T follicular helper cell (primary cell): Measurements from ENCODE around the gene ADAM8.
"Not testable (repeated sequence)": the region's sequence is repeated elsewhere in the genome, so short reads cannot be mapped to it uniquely, and the experiment has no call there.

Experiments
- DNase-seq: peaks from one replicate; pipeline ENCODE4 v3.0.0-alpha.2; 2020; ENCODE audit warnings: low read depth

Gene ADAM8

DNA sequence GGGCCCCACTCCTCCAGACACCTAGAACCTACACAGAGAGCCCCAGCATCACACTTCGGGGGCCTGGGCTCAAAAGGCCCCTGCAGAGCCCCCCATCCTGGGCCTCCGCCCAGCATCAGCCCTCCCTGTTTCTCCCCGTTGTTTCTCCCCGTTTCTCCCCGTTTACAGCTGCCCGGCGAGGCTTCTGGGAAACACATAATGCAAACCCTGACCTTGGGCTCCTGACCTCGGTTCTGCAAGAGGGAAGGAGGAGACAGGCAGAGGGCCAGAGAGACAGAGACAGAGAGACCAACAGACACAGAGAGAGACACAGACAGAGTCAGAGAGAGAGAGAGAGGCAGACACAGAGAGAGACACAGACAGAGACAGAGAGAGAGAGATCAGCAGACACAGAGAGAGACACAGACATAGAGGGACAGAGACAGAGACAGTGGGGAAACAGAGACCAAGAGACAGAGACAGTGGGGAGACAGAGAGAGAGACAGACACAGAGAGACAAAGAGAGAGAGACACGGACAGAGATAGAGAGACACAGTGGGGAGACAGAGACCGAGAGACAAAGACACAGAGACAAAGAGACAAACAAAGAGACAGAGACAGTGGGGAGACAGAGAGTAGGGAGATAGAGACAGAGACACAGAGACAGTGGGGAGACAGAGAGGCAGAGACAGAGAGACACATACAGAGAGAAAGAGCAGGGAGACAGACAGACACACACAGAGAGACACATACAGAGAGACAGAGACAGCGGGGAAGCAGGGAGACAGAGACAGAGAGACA, 26.5 kb downstream of the ADAM8 start:
- no peak for DNase-seq

DNA sequence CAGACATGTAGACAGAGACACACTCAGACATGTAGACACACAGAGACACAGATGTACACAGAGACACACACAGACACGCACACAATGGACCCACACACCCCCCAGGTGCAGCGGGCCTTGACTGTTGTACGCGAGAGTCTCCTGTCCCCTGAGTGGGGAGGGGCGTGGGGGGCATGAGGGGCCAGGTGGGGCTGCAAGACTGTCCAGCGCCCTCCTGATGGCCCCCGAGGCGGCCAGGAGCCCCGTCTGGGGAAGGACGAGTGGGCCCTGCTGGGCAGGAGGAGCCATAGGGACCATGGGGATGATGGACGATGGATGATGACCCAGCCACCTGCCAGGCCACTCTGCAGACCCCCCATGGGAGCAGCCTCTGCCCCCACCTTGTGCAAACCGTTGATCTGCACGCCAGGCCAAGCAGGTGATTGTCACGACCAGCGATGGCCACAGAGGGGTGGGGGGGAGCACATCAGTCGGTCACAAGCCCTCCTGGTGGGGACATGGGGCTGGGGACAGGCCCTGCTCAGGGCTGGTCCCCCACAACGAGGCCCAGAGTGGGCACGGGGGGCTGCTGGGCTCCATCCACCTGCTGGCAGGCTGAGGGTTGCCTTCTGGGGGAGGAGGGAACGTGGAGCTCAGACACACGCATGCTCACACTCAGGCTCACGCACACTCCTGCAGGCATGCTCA, 27.4 kb downstream of the ADAM8 start:
- DNase-seq: no peak

DNA sequence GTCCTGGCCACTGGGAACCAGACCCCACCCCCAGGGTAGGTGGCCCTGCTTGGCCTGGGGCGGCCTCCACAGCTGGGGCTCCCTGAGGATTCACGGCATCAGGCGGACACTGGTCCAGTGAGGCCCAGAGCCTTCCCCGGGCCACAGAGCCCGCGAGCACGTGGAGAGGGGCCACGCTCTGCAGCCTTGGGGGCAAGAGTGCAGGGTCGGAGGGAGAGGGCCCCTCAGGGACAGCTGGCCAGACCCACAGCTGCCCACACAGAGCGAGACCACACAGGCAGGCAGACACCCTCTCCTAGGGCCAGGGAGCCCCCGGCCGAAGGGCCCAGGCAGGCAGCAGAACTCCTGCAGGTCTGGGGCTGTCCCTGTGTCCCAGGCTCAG, 28.3 kb downstream of the ADAM8 start:
- DNase-seq: no peak

DNA sequence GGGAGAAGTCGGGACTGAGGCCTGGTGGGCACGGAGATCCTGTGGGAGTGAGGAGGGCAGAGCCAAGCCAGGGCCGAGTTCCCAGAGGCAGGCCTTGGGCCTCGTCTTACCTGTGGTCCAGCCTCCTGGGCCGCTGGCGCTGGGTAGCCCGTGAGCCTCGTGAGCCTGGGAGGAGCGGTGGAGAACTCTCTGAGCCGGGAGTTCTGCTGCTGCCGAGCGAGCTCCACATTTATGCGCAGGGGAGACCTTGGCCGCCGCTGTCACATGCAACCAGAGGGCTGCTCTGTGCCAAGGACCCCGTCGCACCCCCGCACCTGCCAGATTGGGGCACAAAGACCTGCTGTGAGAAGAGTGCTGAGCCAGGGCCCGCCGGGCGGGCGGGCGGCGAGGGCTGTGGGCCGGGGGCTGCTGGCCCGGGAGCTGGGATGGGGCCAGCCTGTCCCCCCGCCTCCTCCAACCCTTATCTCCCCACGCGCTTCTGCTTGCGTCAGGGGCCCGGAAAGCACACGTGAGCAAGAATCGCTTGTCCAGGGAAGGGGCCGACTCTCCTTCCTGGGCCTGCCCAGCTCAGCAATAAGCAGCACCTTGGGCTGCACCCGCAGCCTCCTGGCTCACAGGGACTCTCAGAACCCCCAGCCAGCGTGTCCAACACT, 28.9 kb downstream of the ADAM8 start:
- no peak for DNase-seq

DNA sequence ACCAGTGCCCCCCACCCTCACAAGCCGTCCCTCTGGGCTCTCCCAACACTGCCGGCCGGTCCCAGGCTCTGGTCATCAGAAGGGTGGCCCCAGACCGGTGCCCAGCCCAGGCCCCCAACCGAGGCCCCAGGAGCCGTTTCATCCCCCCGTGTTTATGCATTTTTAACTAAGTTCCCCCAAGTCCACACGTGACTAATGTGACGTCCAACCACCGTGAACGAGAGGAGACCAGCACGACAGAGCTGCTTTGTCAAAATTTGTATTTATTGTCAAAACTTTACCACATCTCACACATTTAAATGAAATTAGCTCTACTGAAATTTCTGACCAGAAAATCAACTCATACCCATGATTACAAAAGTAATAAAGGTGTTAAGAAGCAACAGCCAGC, 30.4 kb downstream of the ADAM8 start:
- DNase-seq: no peak

DNA sequence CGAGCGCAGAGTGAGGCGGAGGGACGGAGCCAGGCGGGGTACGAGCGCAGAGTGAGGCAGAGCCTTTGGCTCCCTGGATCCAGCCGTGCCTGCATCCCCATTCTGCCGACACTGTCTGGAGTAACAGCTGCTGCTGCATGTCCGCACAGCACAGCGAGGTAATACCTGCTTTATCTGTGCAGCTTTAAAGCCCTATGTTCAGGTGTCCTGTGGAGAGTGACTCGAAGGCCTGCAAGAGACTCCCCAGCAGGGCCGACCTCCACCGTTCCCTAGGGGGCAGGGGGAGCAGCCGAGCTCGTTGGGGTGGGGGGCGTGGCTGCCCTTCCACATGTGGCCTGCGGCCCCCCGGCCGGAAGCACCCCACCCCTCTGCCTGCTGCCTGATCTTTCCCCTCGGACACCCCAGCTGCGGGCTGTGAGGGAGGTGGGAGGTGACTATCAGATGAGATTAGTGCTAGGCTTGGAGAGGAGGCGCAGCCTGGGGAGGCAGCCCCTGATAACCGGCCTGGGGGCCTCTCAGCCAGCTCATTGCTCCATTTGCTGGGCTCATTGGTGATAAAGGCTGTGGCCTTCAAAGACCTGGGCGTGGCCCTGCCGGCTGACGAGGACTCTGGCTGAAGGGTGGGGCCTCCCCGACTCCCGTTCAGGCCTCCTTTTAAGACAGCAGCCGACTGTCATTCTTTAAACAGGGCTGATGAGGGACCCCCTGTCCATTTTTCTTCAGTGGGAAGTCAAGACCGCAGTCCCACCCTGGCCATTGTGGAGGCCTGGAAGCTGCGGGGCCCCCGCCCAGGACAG, 31.0 kb downstream of the ADAM8 start:
- no peak for DNase-seq

DNA sequence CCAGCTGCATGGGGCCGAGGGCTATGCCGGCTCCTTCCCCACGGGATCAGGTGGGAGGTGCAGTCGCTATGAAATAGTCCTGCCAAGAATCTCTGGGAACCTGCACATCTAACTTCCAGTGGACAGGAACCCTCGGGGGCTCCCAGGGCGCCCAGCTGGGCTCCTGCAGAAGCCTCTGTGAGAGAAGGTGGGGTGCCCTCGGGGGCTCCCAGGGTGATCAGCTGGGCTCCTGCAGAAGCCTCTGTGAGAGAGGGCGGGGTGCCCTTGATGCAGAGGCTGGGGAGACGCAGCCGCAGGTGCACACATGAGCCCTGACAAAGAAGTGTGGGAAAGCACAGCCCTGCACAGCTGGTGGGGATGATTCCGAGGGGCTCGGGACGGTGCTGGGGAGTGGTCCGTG, 33.1 kb downstream of the ADAM8 start:
- DNase-seq: no peak

DNA sequence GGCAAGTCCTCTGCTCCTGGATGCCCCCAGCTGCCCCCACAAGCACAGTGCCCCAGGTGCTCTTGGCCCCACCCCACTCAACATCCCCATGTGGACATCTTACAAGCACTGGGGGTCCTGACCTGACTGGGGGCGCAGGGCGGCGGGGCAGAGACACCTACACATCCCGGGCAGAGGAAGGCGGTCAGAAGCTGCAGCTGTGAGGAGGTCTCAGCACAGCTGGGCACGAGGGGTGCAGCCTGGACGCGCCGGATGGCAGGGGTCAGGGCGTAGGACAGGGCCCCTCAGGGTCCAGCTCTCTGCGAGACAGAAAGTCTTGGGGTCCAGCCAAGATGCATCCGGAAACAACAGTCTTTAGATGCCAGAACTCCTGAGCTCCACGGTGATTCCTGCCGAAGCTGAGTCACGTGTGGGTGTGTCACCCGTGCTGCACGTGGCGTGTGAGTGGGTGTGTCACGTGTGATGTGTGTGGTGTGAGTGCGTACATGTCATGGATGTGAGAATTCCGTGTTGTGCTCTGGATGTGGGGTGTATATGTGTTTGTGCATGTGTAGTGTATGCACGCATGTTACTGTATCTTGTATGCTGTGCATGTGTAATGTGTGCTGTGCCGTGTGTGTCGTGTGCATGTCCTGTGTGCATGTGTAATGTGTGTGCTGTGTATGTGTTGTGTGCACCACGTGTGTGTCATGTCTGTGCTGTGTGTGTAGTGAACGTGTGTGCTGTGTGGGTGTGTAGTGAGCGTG, 33.9 kb downstream of the ADAM8 start:
- no peak for DNase-seq

DNA sequence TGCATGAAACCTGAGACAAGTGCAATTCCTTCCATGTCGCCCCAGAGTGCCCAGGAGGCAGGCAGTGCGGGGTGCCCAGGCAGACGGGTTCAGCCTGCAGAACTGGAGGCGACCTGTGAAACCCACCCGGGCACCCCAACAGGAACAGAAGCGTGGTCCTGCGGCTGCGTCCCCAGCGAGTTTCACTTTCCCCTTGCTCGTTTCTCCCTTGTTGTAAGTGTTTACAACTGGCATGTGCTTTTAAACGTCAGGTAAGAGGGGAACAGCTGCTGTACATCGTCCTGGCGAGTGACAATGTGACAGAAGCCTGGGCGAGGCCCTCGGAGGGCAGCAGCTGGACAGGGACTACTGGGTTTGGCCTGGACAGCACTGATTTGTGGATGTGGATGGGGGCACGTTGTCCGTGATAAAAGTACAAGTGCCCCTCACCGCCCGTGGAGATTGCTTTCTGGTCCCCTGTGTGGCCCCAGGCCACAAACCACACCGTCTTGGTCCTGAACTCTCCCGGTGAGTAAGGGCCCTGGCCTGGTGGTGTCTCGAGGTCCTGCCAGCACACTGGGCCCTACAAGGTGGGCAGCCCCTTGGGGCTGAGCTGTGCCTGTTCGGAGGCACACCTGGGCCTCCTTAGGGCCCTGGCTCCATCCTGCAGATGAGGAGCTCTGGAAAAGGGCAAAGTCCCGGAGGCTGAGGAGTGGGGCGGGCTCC, 35.0 kb downstream of the ADAM8 start:
- no peak for DNase-seq

DNA sequence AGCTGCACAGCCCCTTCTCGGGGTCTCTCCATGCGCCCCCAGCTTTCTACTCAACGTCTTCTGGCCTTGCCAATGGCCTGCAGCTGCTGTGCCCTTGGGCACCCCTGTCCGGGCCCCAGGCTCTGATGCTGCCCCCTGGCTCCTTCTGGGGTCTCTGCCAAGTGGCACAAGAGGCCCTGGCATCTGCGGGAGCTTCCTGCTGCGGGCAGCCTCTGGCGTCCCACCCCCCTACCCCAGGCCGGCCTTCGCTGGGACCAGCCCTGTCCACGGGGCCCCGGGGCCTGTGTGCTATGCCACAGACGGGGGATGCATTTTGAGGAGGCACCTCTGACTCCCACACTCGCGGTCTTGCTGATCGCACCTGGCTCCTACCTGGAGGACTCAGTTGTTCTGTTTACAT, 36.7 kb downstream of the ADAM8 start:
- no peak for DNase-seq

DNA sequence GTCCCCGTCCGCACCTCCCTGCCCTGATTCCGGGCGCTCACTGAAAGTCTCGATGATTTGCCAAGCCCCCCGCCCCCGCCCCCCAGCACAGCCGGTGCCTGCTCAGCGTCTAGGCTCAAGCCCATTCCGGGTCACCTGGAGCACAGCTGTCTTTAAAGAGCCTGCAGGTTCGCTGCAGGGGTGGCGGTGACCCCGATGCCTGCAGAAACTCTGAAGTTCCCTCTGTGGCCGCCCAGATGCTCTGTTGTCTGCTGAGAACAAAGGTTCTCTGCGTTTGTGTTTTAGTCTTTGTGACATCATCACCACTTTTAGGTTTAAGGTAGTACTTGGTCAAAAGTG, 38.2 kb downstream of the ADAM8 start:
- DNase-seq: no peak

DNA sequence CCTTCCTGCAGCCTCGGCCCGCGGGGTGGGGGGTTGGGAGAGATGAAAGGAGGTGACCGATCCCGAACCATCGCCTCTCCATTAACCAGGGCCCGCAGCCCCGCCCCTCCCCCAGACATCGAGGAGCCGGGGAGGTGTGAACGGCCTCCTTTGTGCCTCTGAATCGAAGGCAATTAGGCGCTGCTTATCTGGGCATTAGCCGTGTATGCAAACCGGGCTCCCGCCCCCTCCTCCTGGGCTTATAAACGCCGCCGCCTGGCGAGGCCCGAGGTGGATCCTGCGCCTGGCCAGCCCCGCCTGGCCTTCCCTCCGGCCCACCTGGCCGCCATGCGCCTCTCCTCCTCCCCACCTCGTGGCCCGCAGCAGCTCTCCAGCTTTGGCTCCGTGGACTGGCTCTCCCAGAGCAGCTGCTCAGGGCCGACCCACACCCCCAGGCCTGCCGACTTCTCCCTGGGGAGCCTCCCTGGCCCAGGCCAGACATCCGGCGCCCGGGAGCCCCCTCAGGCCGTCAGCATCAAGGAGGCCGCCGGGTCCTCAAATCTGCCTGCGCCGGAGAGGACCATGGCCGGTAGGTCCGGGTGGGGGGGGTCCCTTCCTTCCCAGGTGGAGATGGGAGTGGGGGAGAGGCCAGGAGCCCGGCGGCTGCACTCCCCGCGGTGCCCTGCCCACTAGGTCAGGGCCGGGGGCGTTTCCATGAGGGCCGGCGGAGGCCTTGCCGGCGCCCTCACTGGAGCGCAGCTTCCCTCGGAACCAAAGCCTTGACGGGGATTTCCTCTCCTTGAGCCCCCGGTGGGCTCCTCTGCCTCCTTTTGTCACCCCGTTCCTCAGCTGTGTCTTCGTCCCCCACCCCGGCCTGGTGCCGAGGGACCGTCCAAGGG, 38.8 kb downstream of the ADAM8 start, which contains the start of gene VENTX:
VENTX (plus strand) TSS at position 268 of the 878 bp plus-strand sequence; CDS start at position 328, 60 bp downstream.
- no peak for DNase-seq

DNA sequence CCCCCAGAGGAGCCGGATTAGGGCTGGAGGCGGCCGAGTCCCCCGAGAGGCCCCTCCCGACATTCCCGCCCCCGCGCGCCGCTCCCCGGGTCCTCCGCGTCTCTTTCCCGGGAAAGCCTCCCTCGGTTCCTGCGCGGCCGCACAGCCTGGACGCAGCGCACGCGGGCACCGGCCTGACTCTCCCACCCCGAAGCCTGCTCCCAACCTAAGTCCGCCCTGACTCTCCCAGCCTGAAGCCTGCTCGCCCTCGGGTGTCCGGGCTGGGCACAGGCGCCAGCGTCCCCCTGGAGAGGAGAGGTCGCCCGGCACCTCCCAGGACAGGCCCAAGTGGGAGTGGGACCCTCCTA, 39.5 kb downstream of the ADAM8 start:
- DNase-seq: no peak

DNA sequence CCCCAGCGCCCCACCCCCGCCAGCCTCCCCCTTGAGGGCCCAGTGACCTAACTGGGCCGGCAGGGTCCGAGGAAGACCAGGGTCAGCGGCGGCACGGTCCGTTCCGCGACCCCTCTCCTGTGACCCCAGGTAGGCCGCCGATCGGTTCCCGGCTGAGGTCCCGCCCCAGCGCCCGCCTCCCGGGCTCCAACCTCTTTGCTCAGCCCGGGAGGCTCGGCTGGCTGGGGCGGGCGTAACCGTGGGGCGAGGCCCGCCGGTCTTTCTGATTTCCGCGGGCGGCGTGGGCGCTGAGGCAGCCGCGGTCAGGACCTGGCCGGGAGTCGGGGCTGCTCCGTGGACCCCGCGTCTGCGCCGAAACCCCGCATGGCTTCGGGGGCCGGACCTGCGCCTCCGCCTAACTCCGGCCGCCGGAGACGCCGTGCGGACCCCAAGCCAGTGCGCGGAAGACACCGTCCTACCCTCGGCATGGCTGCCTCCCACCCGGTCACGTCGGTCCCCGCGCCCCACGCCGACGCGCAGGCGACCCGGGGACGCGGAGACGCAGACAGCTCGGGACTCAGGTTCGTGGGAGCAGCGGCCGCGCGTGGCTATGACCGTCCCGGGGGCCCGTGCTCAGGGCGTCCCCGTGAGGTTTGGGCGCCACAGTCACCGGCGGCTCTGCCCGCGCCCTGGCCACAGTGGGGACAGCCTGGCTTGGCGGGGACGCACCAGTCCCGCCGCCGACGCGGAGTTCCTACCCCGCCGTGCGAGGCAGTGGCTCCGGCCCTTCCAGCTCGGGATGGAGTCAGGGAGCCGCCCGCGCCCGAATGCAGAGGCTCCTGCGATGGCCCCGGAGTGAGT, 40.0 kb downstream of the ADAM8 start:
- no peak for DNase-seq

DNA sequence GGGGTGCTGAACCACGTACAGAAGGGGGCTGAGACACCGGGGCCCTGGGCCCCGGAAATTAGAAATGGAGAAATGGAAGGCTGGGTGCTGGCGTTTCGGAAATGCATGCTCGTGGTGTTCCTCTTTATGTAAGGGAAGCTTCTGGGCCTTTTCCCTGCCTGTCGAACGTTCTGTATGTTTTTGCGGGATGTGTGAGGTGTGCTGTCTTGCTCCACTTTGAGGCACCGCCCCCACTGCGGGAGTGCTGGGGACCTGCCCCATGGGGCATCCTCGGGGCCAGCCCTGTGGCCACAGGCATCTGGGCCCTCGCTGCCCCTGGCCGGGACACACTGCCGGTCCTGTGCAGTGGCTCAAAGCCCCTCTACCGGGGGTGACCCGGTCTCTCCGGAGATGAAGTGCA, 40.7 kb downstream of the ADAM8 start:
- DNase-seq: no peak

DNA sequence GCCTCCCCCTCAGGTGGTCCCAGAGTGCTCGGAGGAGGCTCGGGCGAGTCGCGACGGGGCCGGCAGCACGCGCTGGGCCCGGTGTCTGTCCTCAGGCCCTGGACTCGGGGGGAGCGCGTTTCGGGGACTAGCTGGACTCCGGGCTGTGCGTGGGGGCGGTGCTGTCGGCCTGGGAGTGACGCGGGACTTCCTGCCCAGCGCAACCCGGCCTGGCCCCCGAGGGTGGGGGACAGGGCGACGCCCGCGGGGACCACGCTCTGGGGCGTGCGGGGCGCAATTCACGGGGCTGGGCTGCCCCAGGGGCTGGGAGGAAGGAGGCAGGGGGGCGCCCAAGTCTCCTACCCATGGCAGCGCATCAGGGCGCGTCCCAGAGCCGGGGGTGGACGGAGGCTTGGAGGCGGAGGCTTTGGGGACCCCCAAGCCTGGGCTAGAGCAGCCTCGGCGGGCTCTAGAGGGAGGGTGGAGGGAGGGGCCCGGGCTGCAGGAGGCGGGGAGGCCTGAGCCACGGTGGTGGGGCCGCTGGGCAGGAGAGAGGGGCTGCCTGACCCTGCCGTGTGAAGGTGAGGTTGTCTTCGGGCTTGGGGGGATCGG, 41.3 kb downstream of the ADAM8 start:
- no peak for DNase-seq

DNA sequence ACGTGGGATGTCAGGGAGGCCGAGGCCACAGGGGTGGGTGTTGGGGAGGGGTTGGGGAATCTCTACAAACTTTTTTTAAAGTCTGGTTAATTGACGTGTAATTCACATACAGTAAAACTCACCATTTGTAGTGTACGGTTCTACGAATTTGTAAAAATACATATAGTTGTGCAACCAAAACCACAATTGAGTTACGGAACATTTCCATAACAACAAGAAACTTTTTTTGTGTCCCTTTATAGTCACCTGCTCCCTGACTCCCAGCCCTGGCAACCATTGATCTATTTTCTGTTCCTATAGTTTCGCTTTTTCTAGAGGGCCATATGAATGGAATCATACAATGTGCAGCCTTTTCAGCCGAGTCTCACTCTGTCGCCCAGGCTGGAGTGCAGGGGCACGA, 41.9 kb downstream of the ADAM8 start:
- not testable (repeated sequence) for DNase-seq

DNA sequence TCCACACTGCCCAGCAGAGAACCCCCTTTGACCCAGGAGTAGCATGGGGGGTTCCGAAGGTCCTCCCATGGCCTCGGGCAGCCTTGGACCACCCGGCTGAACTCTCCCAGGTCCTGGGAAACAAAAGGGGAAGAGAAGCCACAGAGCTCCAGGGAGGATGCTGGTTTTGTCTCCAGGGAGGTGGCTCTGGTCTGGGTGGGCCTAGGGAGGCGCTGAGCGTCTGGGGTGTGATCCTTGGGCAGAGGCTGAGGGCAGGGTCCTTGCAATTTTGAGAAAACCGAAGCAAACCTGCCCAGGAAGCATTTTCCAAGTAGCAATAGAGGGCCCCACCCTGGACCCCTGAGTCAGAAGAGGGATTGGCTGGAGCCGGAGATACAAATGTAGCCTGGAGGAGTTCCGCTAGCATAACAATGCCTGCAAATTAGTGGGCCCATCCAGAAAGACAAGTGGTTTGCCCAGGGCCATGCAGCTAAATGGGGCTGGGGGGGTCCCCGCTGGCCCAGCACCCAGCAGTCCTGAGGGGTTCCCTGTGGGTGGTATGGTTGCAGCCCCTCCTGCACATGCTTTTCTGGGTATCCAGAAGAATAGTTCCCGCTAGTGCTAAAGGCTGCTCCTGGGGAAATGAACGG, 44.6 kb downstream of the ADAM8 start:
- no peak for DNase-seq
